Measurements from ENCODE around the gene CABP7.
"Not testable (repeated sequence)": the region's sequence is repeated elsewhere in the genome, so short reads cannot be mapped to it uniquely, and the experiment has no call there.

The CABP7 gene

GRCh38 chr22:29750029-29750428, 30.2 kb downstream of the CABP7 start:
- DNase-seq, result no peak

- DNase-seq, result no peak
Observed at GRCh38 chr22:29750559-29751538, 31.0 kb downstream of the CABP7 start.

- DNase-seq, result no peak
Observed at GRCh38 chr22:29751669-29752068, 31.9 kb downstream of the CABP7 start.

- no peak for DNase-seq
Observed at GRCh38 chr22:29753808-29754657, 34.2 kb downstream of the CABP7 start.

- not testable (repeated sequence) for DNase-seq
Observed at GRCh38 chr22:29754658-29755395, 35.0 kb downstream of the CABP7 start.

- no peak for DNase-seq
Observed at GRCh38 chr22:29755889-29756288, 36.1 kb downstream of the CABP7 start.

GRCh38 chr22:29756341-29756740, 36.5 kb downstream of the CABP7 start:
- no peak for DNase-seq

GRCh38 chr22:29757096-29757495, 37.3 kb downstream of the CABP7 start:
- no peak for DNase-seq

- no peak for DNase-seq
Observed at GRCh38 chr22:29758068-29758622, 38.3 kb downstream of the CABP7 start.

GRCh38 chr22:29758959-29759358, 39.2 kb downstream of the CABP7 start:
- DNase-seq, result no peak

GRCh38 chr22:29762263-29762662, 42.5 kb downstream of the CABP7 start:
- DNase-seq, result no peak

- DNase-seq, result no peak
Observed at GRCh38 chr22:29765905-29766631, 46.3 kb downstream of the CABP7 start.

GRCh38 chr22:29766632-29767170, 46.9 kb downstream of the CABP7 start, which contains the start of gene ZMAT5:
TSS of gene ZMAT5 (minus strand) at chr22:29767007. CDS start at chr22:29748544, 18,463 bp downstream.
- peak; percentile 83 for DNase-seq

- peak; percentile 73 for DNase-seq
Observed at GRCh38 chr22:29767171-29768051, 47.6 kb downstream of the CABP7 start, which contains the start of gene UQCR10. TSS of gene UQCR10 (plus strand) at chr22:29767369. CDS start at chr22:29767399, 30 bp downstream.

- no peak for DNase-seq
Observed at GRCh38 chr22:29768052-29768693, 48.4 kb downstream of the CABP7 start.

- no peak for DNase-seq
Observed at GRCh38 chr22:29769723-29770321, 50.0 kb downstream of the CABP7 start.

- no peak for DNase-seq
Observed at GRCh38 chr22:29772170-29772641, 52.4 kb downstream of the CABP7 start.

GRCh38 chr22:29773233-29773632, 53.4 kb downstream of the CABP7 start:
- no peak for DNase-seq

GRCh38 chr22:29780220-29780619, 60.4 kb downstream of the CABP7 start:
- no peak for DNase-seq

Data from NCI-H526 treated with DMSO at 0.1 percent for 48 hours (cell line).